Endodermal cell (in vitro differentiated cells): ENCODE data around the gene HLA-B. TPM values are rescaled to one million over a fixed set of nuclear protein-coding genes. Genes with fewer than 3 reads are reported as not detected.

Experiments
- DNase-seq: peaks from one replicate; pipeline ENCODE4 v3.0.0-alpha.2; 2017
- H3K27ac ChIP-seq: 2 replicates; pipeline ENCODE4 v1.5.1; 2013; ENCODE audit warnings: mild to moderate bottlenecking, low read depth, low read length, moderate library complexity
- H3K27me3 ChIP-seq: 2 replicates; pipeline ENCODE4 v1.6.1; 2013; ENCODE audit warnings: mild to moderate bottlenecking, low read length, moderate library complexity; ENCODE audit not compliant: insufficient read depth, control insufficient read depth, poor library complexity, severe bottlenecking
- H3K36me3 ChIP-seq: 2 replicates; pipeline ENCODE4 v1.7.0; 2013; ENCODE audit warnings: mild to moderate bottlenecking, low read length, moderate library complexity; ENCODE audit not compliant: control insufficient read depth, insufficient read depth
- H3K4me1 ChIP-seq: one replicate; pipeline ENCODE4 v1.7.0; 2013; ENCODE audit warnings: low read length; ENCODE audit not compliant: control insufficient read depth, insufficient read depth
- H3K4me3 ChIP-seq: 2 replicates; pipeline ENCODE4 v1.5.1; 2013; ENCODE audit warnings: mild to moderate bottlenecking, low read length, moderate library complexity
- H3K9ac ChIP-seq: 2 replicates; pipeline ENCODE4 v1.6.1; 2013; ENCODE audit warnings: mild to moderate bottlenecking, low read length, moderate library complexity; ENCODE audit not compliant: poor library complexity, severe bottlenecking; ENCODE audit errors: extremely low read depth
- H3K9me3 ChIP-seq: 2 replicates; pipeline ENCODE4 v1.6.1; 2013; ENCODE audit warnings: mild to moderate bottlenecking, low read length, moderate library complexity; ENCODE audit not compliant: control insufficient read depth
- H3K27ac Mint-ChIP-seq: 2 replicates; pipeline ENCODE4 v1.8.0; 2020; ENCODE audit warnings: mixed read lengths
- H3K27me3 Mint-ChIP-seq: 2 replicates; pipeline ENCODE4 v1.8.0; 2021; ENCODE audit warnings: mild to moderate bottlenecking, mixed read lengths; ENCODE audit not compliant: insufficient read depth
- H3K36me3 Mint-ChIP-seq: 2 replicates; pipeline ENCODE4 v1.8.0; 2020; ENCODE audit warnings: low read depth, mixed read lengths
- H3K4me1 Mint-ChIP-seq: 2 replicates; pipeline ENCODE4 v1.8.0; 2020; ENCODE audit warnings: mixed read lengths
- H3K4me3 Mint-ChIP-seq: 2 replicates; pipeline ENCODE4 v1.8.0; 2020; ENCODE audit warnings: mild to moderate bottlenecking, moderate library complexity, mixed read lengths
- H3K9me3 Mint-ChIP-seq: 2 replicates; pipeline ENCODE4 v1.8.0; 2020; ENCODE audit warnings: mild to moderate bottlenecking, mixed read lengths
- CTCF ChIP-seq: fragments of 200-600 bp; sonication (generic); conservative IDR thresholded peaks from 2 replicates; pipeline ENCODE4 v1.5.0; 2021; ENCODE audit warnings: antibody characterized with exemption, mild to moderate bottlenecking
- WGBS, 2 experiments: methylation state at CpG; one replicate each; pipeline versions ENCODE4 v1.1.5 to v1.1.7; 2013; ENCODE audit warnings: missing lambda C conversion rate in 2 of 2, mixed read lengths in 1 of 2; ENCODE audit not compliant: insufficient coverage in 1 of 2, insufficient read length in 1 of 2; 5-methylcytosine and 5-hydroxymethylcytosine counted together
- total RNA-seq, 2 donors: library from RNA; stranded (reverse); fragmentation: NEBNext Ultra II Directional in 1 of 2; extraction: Animal tissue kit (Norgen Biotek cat#: 25700) in 1 of 2; gene quantifications; 2 replicates in 1 of 2; 3 replicates in 1 of 2; pipeline ENCODE4 v1.2.1, GENCODE V29; 2021

HLA-B gene
- total RNA-seq, 2 donors from 2014 or later = 194 to 1,067 TPM

- Histone ChIP-seq H3K27me3 (peaks cover 5% of the 10 kb centered on the region), H3K4me1 (no peaks in the 10 kb centered on the region), H3K9me3 (no peaks in the 10 kb centered on the region), H3K9ac (no peak overlapping the region), H3K4me3 (no peak overlapping the region), H3K27ac (no peak overlapping the region), H3K36me3 (no peaks in the 10 kb centered on the region)
- peaks cover 3% of the 10 kb centered on the region for H3K4me1 Mint-ChIP-seq
- WGBS, 2 experiments = 86 to 92% methylated on average over 3 to 4 of the region's 5 CpGs
- DNase-seq = no peak
- H3K4me3 Mint-ChIP-seq = no peak overlapping the region
- H3K36me3 Mint-ChIP-seq = no peaks in the 10 kb centered on the region
- H3K9me3 Mint-ChIP-seq = no peaks in the 10 kb centered on the region
- H3K27me3 Mint-ChIP-seq = peaks cover 24% of the 10 kb centered on the region
- no peak for TF ChIP-seq CTCF
- H3K27ac Mint-ChIP-seq = no peak overlapping the region
Observed at GRCh38 chr6:31383149-31383548, 26.2 kb upstream of the HLA-B start.

DNA sequence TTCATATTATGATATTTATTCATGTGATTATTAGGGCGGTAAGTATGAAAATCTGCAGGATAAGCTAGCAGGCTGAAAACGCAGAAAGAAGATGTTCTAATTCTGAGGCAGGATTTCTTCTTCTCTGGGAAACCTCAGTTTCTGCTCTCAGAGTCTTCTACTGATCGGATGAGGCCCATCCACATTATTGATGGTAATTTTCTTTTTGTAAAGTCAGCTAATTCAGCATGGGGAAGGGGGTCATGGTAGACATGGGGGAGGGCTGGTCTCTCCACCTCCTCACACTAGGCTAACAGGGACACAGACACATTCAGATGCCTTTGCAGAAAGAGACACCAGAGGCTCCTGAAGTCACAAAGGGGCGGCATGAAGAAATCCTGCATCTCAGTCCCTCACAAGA is 24.7 kb upstream of the HLA-B start:
- no peaks in the 10 kb centered on the region for H3K4me1 Mint-ChIP-seq
- no peaks in the 10 kb centered on the region for H3K36me3 Mint-ChIP-seq
- Histone ChIP-seq H3K4me1 (no peaks in the 10 kb centered on the region), H3K4me3 (no peak overlapping the region), H3K27ac (no peak overlapping the region), H3K9me3 (no peaks in the 10 kb centered on the region), H3K36me3 (no peaks in the 10 kb centered on the region), H3K9ac (no peak overlapping the region), H3K27me3 (peaks cover 5% of the 10 kb centered on the region)
- H3K27me3 Mint-ChIP-seq = peaks cover 29% of the 10 kb centered on the region
- 83 to 93% methylated on average over 2 to 4 of the region's 4 CpGs for WGBS, 2 experiments
- no peak overlapping the region for H3K4me3 Mint-ChIP-seq
- no peak for TF ChIP-seq CTCF
- no peaks in the 10 kb centered on the region for H3K9me3 Mint-ChIP-seq
- DNase-seq = no peak
- H3K27ac Mint-ChIP-seq = no peak overlapping the region

DNA sequence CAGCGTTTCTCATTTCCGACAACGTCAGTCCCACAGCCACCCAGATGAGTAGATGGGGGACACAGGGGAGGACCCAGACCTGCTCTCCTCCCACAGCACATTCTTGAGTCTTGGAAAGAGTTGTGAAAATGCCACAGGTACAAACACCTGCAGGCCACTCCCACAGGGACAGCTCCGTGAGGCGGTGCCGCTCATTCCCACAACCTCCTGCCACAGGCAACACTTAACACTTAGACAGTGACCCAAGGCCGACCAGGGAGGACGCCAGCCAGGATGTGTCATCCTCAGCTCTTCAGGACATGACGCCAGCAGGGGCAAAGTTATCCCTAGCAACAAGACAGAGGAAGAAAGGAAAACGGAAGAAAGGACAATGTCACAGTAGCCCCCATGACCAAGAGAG is 22.9 kb upstream of the HLA-B start:
- no peaks in the 10 kb centered on the region for H3K4me1 ChIP-seq
- H3K4me3 ChIP-seq = no peak overlapping the region
- H3K27me3 Mint-ChIP-seq = peaks cover 30% of the 10 kb centered on the region
- H3K27ac ChIP-seq = no peak overlapping the region
- WGBS, 2 experiments = 79 to 89% methylated on average over 7 to 10 of the region's 10 CpGs
- no peaks in the 10 kb centered on the region for H3K9me3 ChIP-seq
- no peak overlapping the region for H3K27ac Mint-ChIP-seq
- no peak for TF ChIP-seq CTCF
- H3K36me3 Mint-ChIP-seq = no peaks in the 10 kb centered on the region
- H3K36me3 ChIP-seq = no peaks in the 10 kb centered on the region
- no peak overlapping the region for H3K9ac ChIP-seq
- H3K9me3 Mint-ChIP-seq = no peaks in the 10 kb centered on the region
- H3K27me3 ChIP-seq = peaks cover 5% of the 10 kb centered on the region
- no peak for DNase-seq
- no peaks in the 10 kb centered on the region for H3K4me1 Mint-ChIP-seq
- no peak overlapping the region for H3K4me3 Mint-ChIP-seq
